ENCODE results near the gene IKBKE. TPM values are rescaled to one million over a fixed set of nuclear protein-coding genes. Genes with fewer than 3 reads are reported as not detected.

The IKBKE gene
- total and polyA plus RNA-seq, 2 donors (not counting 3 experiments of a cell fraction or from before 2014, with no cell fraction given), result 17.9 to 20.7 TPM

- no peaks in the 10 kb centered on the region for H3K9me3 ChIP-seq (replicated peaks; ENCODE audit: control insufficient read depth, insufficient read depth, low read length)
- H3K9me1 ChIP-seq (replicated peaks; ENCODE audit: control insufficient read depth, extremely low read depth, insufficient read depth, low read length), result no peaks in the 10 kb centered on the region
- H3K4me2 ChIP-seq (ENCODE audit: insufficient read depth, low read length), result no peak overlapping the region
- peaks cover 3 to 14% of the 10 kb centered on the region in 2 experiments for H3K36me3 ChIP-seq (ENCODE audit: control insufficient read depth in 2 of 2, extremely low read depth in 1 of 2, insufficient read depth in 2 of 2, low read length in 2 of 2)
- no peak overlapping the region for H3K27ac ChIP-seq (ENCODE audit: insufficient read depth, low read depth, low read length)
- H3K79me2 ChIP-seq (ENCODE audit: control insufficient read depth, insufficient read depth, low read length), result no peaks in the 10 kb centered on the region
- no peak overlapping the region for H2AFZ ChIP-seq (ENCODE audit: low read depth, low read length)
- dilution Hi-C loops (cut with MboI; ENCODE audit: extremely low pct_ligation_motif_present, low sequenced_read_pairs) (no loop called here), intact Hi-C loops (cut with micrococcal nuclease) (no loop called here)
- ChIA-PET POLR2A (no interaction called here), CTCF (interaction anchor here (1.5 to 5.0 kb wide), 3 partner anchors 7 to 11 kb away, joined by 5 to 56 read pairs (median 43); no protein-coding TSS in a partner anchor)
- DNase-seq (ENCODE audit: low read depth, low spot score), result no peak
- no peak overlapping the region for H3K4me3 ChIP-seq (replicated peaks in 1 of 3; ENCODE audit: insufficient read depth in 1 of 3, low read depth in 1 of 3, low read length in 3 of 3)
- FAIRE-seq, result no peak
- H4K20me1 ChIP-seq (replicated peaks; ENCODE audit: control insufficient read depth, extremely low read depth, insufficient read depth, low read length), result no peaks in the 10 kb centered on the region
- BruUV-seq (replicated peaks), result no TSS peak
- H3K27me3 ChIP-seq (ENCODE audit: control insufficient read depth in 2 of 2, insufficient read depth in 2 of 2, low read length in 2 of 2), result no peaks in the 10 kb centered on the region
- H3K9ac ChIP-seq (replicated peaks; ENCODE audit: extremely low read depth, insufficient read depth, low read length), result no peak overlapping the region
- peaks cover 27% of the 10 kb centered on the region for H3K4me1 ChIP-seq (ENCODE audit: control insufficient read depth, extremely low read depth, insufficient read depth, low read length)
- no peak for TF ChIP-seq POLR2AphosphoS5 (IDR thresholded peaks at IDR 0.05; ENCODE audit: insufficient read depth, low read depth, low read length)
- TF ChIP-seq GATA2 (IDR thresholded peaks at IDR 0.05; ENCODE audit: insufficient read depth, insufficient read length, low read depth, low read length), result no peak
- TF ChIP-seq POLR2A (IDR thresholded peaks at IDR 0.05; ENCODE audit: low read depth, low read length), result no peak
- TF ChIP-seq EZH2 (IDR thresholded peaks at IDR 0.05; ENCODE audit: borderline replicate concordance, low read depth, low read length, severe bottlenecking), result no peak
Observed at GRCh38 chr1:206472024-206472423, 1.7 kb downstream of the IKBKE start.

DNA sequence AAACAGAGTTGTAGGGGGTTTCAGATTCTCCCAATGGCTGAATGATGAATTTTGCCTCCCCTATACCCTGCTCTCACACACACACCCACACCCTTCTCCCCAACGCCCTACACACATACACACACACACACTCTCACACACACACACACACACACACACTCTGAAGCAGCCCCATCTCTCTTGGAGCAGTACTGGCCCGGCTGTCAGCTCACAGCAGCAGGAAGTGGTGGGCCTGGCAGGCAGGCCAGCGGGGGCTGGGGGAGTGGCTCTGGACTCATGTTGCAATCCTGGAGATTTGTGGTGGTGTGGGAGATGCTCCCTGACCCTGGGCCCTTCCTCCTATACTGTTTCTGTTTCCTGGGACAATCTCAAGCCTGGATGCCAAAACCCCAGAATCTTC, 2.2 kb downstream of the IKBKE start:
- Histone ChIP-seq H3K9ac (replicated peaks; ENCODE audit: extremely low read depth, insufficient read depth, low read length) (no peak overlapping the region), H3K4me2 (ENCODE audit: insufficient read depth, low read length) (no peak overlapping the region), H4K20me1 (replicated peaks; ENCODE audit: control insufficient read depth, extremely low read depth, insufficient read depth, low read length) (no peaks in the 10 kb centered on the region), H3K9me1 (replicated peaks; ENCODE audit: control insufficient read depth, extremely low read depth, insufficient read depth, low read length) (no peaks in the 10 kb centered on the region), H3K9me3 (replicated peaks; ENCODE audit: control insufficient read depth, insufficient read depth, low read length) (no peaks in the 10 kb centered on the region), H3K4me1 (ENCODE audit: control insufficient read depth, extremely low read depth, insufficient read depth, low read length) (peaks cover 27% of the 10 kb centered on the region), H3K79me2 (ENCODE audit: control insufficient read depth, insufficient read depth, low read length) (no peaks in the 10 kb centered on the region), H3K27ac (ENCODE audit: insufficient read depth, low read depth, low read length) (no peak overlapping the region), H3K27me3 (ENCODE audit: control insufficient read depth in 2 of 2, insufficient read depth in 2 of 2, low read length in 2 of 2) (no peaks in the 10 kb centered on the region), H3K4me3 (replicated peaks in 1 of 3; ENCODE audit: insufficient read depth in 1 of 3, low read depth in 1 of 3, low read length in 3 of 3) (no peak overlapping the region), H2AFZ (ENCODE audit: low read depth, low read length) (no peak overlapping the region), H3K36me3 (ENCODE audit: control insufficient read depth in 2 of 2, extremely low read depth in 1 of 2, insufficient read depth in 2 of 2, low read length in 2 of 2) (peaks cover 3 to 18% of the 10 kb centered on the region in 2 experiments)
- dilution Hi-C loops (cut with MboI; ENCODE audit: extremely low pct_ligation_motif_present, low sequenced_read_pairs) (no loop called here), intact Hi-C loops (cut with micrococcal nuclease) (no loop called here)
- no peak for FAIRE-seq
- BruUV-seq (replicated peaks), result no TSS peak
- ChIA-PET CTCF (interaction anchor here (5.0 kb wide), 1 partner anchor 12 kb away, joined by 43 read pairs; no protein-coding TSS in a partner anchor), POLR2A (no interaction called here)
- no peak for DNase-seq (ENCODE audit: low read depth, low spot score)
- TF ChIP-seq JUN (IDR thresholded peaks at IDR 0.05; ENCODE audit: borderline replicate concordance, insufficient read depth, insufficient read length, low read depth) (no peak), EZH2 (IDR thresholded peaks at IDR 0.05; ENCODE audit: borderline replicate concordance, low read depth, low read length, severe bottlenecking) (no peak), FOS (IDR thresholded peaks at IDR 0.05; ENCODE audit: borderline replicate concordance, insufficient read depth, low read length) (no peak), POLR2AphosphoS5 (IDR thresholded peaks at IDR 0.05; ENCODE audit: insufficient read depth, low read depth, low read length) (no peak), GATA2 (IDR thresholded peaks at IDR 0.05; ENCODE audit: insufficient read depth, insufficient read length, low read depth, low read length) (no peak), POLR2A (IDR thresholded peaks at IDR 0.05; ENCODE audit: low read depth, low read length) (no peak), MAX (IDR thresholded peaks at IDR 0.05; ENCODE audit: insufficient read depth, insufficient read length) (no peak), CTCF (IDR thresholded peaks at IDR 0.05; ENCODE audit: extremely low read depth in 1 of 2, insufficient read depth in 1 of 2, low read depth in 1 of 2, low read length in 2 of 2) (no peak), MYC (IDR thresholded peaks at IDR 0.05; ENCODE audit: low read depth, low read length) (no peak)

Data from endothelial cell of umbilical vein (primary cell).